Stimulated activated naive CD8-positive, alpha-beta T cell treated with anti-CD3 and anti-CD28 coated beads, Interleukin-15, Interleukin-2, amounts not matched to agents 100 U/mL and 50 U/mL, for 24 hours (primary cell): ENCODE results near the gene NDUFB1.

ENCODE experiments used
- ATAC-seq: fragments of 150-1000 bp; cut with Tn5 transposase; one replicate; pipeline ENCODE4 v1.10.0; 2021
- DNase-seq: peaks from one replicate; pipeline ENCODE4 v3.0.0; 2021

NDUFB1 gene

DNA sequence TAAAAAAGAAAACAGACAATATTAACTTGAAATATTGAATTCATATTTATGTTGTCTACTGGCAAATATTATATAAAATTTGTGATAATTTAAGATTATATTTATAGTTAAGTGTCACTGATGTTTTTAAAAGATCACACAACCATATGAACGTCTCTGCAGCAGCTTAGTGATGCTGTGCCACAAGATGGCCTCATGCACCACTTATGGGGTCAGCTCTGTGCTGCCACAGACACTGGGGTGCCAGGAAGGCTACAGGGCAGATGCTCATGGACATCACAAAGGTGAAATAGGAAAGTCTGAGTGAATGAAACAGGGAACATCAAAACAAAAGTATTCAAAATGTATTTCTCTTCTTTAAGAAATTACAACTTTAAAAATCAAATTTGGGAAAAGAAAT lies 28.2 kb downstream of the NDUFB1 start:
- DNase-seq (no peak), ATAC-seq (no peak)

DNA sequence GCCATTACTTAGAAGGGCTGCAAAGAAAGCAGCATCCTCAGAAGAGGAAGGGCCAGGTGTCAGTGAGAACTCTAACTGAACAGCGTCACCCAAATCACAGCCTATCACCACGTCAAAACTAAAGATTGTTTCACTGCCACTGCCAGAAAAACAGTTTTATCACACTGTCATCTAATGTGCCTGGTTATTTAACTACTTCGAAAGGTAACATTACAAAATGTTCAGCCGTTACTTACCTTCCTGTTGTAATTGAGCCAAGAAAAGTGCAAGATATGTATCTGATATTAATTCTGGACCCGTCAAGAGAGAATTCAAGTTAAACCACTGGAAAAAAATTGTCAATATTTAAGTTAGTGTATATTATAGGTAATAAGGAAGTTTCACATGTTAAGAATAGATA lies 33.0 kb downstream of the NDUFB1 start:
- DNase-seq (no peak), ATAC-seq (no peak)

DNA sequence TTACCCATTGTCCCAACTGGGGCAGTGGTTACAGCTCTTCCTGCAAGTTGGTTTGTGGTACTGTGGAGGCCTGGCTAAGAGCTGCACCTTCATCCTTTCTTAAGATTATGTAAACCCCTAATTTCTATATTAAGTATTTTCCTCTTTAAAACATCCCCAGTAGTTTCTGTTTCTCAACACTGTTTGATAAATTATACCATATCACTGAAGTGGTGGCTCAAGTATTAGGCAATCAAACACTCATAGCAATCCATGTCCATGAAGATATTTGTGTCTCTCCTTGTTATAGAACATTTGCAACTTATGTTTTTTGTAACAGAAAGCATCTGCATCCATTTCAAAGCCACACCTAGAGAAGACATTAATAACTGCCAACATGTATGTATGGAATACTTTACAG lies 47.0 kb downstream of the NDUFB1 start:
- ATAC-seq = no peak
- DNase-seq = no peak
